Activated naive CD4-positive, alpha-beta T cell treated with anti-CD3 and anti-CD28 coated beads for 36 hours (primary cell): ENCODE measurements around the gene SORCS3. TPM values are rescaled to one million over a fixed set of nuclear protein-coding genes. Genes with fewer than 3 reads are reported as not detected.

ENCODE experiments used
- CTCF ChIA-PET: fragments of 350-600 bp; sonication (Branson Sonifier 250); formaldehyde crosslinking; loops from one replicate; lab custom pipeline; 2021; ENCODE audit warnings: antibody characterized with exemption; lab: Charles Lee
- DNase-seq: peaks from one replicate; pipeline ENCODE4 v3.0.0-alpha.2; 2020
- H3K27ac Mint-ChIP-seq: one replicate; pipeline ENCODE4 v1.8.0; 2021; ENCODE audit warnings: mild to moderate bottlenecking, mixed read lengths
- H3K27me3 Mint-ChIP-seq: one replicate; pipeline ENCODE4 v1.8.0; 2021; ENCODE audit warnings: low read depth, mixed read lengths
- H3K36me3 Mint-ChIP-seq: one replicate; pipeline ENCODE4 v1.8.0; 2021; ENCODE audit warnings: low read depth, mixed read lengths
- H3K4me1 Mint-ChIP-seq: one replicate; pipeline ENCODE4 v1.8.0; 2021; ENCODE audit warnings: low read depth, mixed read lengths
- H3K4me3 Mint-ChIP-seq: one replicate; pipeline ENCODE4 v1.8.0; 2021; ENCODE audit warnings: mild to moderate bottlenecking, moderate library complexity, mixed read lengths
- H3K9me3 Mint-ChIP-seq: one replicate; pipeline ENCODE4 v1.8.0; 2021; ENCODE audit warnings: mixed read lengths
- intact Hi-C: fragments of 100-400 bp; cut with micrococcal nuclease; formaldehyde crosslinking; loops from one replicate; pipeline ENCODE4 v1.15.1; 2023
- total RNA-seq, 2 experiments: library from RNA; stranded (reverse); gene quantifications; one replicate each; pipeline ENCODE4 v1.2.3, GENCODE V29; 2021

SORCS3 gene
- total RNA-seq, 2 experiments from 2014 or later: not detected

DNA sequence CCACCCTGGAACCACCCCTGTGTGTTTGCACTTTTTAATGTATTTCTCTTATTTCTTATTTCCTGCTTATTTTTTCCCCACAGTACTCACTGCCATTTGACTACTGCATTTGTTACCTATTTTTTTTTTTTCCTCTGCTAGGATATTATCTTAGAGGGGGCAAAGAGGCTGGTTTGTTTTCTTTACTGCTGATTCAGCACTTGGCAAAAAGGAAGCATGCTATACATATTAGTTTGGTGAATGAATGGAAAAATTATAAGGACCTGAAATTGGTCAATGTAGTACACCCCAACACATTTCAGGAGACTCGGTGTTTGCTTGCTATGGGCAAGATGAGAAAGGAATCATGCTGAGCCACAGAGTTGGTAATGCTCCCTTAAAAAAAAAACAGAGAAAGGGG, 193.5 kb downstream of the SORCS3 start:
- H3K36me3 Mint-ChIP-seq: no peaks in the 10 kb centered on the region
- H3K27me3 Mint-ChIP-seq: no peaks in the 10 kb centered on the region
- intact Hi-C loops: no loop called here
- H3K27ac Mint-ChIP-seq: no peak overlapping the region
- CTCF ChIA-PET: no interaction called here
- no peak for DNase-seq
- no peaks in the 10 kb centered on the region for H3K9me3 Mint-ChIP-seq
- no peaks in the 10 kb centered on the region for H3K4me1 Mint-ChIP-seq
- H3K4me3 Mint-ChIP-seq: no peak overlapping the region

DNA sequence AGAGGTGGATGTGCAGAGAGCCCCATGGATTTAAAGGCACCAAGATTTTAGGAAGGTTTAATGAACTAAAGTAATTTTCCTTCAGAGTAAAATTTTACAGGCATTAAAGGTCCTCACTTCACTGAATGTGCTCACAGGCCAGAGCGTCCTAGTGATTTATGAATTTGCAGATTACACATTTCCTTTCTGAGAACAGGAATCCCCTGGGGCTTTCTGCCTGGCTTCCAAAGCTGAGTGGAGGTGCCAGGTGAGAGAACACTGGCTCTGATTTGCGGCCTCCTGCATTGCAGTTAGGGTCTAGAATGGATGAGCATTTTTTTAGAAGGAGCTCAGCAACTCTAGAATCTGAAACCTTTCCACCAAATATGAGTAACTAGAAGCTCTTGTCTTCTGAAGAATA, 194.3 kb downstream of the SORCS3 start:
- H3K9me3 Mint-ChIP-seq: no peaks in the 10 kb centered on the region
- intact Hi-C loops: no loop called here
- H3K4me1 Mint-ChIP-seq: no peaks in the 10 kb centered on the region
- peak; percentile 12 for DNase-seq
- no peak overlapping the region for H3K4me3 Mint-ChIP-seq
- H3K27me3 Mint-ChIP-seq: no peaks in the 10 kb centered on the region
- H3K27ac Mint-ChIP-seq: no peak overlapping the region
- H3K36me3 Mint-ChIP-seq: no peaks in the 10 kb centered on the region
- CTCF ChIA-PET: no interaction called here

DNA sequence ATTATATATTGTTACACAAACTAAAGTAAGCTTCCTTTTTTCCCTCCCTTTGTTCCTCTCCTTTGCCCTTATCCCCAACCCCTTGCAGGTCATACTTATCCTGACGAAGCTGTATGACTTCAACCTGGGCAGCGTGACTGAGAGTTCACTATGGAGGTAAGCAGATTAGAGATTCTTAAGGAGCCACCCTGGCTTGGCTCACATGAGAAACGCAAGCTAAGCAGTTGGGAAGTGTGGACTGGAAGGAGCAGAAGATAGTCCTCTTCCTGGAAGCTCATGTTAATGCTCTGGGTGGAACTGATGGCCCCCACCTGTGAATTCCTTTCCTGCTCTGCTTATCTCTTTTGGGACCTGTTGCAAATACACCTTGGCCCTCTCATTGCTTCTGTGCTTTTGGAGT, 201.6 kb downstream of the SORCS3 start:
- Mint-ChIP-seq H3K27ac (no peak overlapping the region), H3K4me3 (no peak overlapping the region), H3K9me3 (no peaks in the 10 kb centered on the region), H3K36me3 (no peaks in the 10 kb centered on the region), H3K4me1 (no peaks in the 10 kb centered on the region), H3K27me3 (no peaks in the 10 kb centered on the region)
- CTCF ChIA-PET: no interaction called here
- intact Hi-C loops: no loop called here
- DNase-seq: no peak

- intact Hi-C loops: no loop called here
- no peak for DNase-seq
- CTCF ChIA-PET: no interaction called here
- no peak overlapping the region for H3K4me3 Mint-ChIP-seq
- no peaks in the 10 kb centered on the region for H3K36me3 Mint-ChIP-seq
- H3K9me3 Mint-ChIP-seq: no peaks in the 10 kb centered on the region
- no peaks in the 10 kb centered on the region for H3K27me3 Mint-ChIP-seq
- no peaks in the 10 kb centered on the region for H3K4me1 Mint-ChIP-seq
- no peak overlapping the region for H3K27ac Mint-ChIP-seq
Observed at GRCh38 chr10:104844073-104844472, 203.0 kb downstream of the SORCS3 start.

GRCh38 chr10:104850023-104850422, 208.9 kb downstream of the SORCS3 start:
- no peaks in the 10 kb centered on the region for H3K36me3 Mint-ChIP-seq
- intact Hi-C loops: no loop called here
- DNase-seq: no peak
- no peak overlapping the region for H3K27ac Mint-ChIP-seq
- no peak overlapping the region for H3K4me3 Mint-ChIP-seq
- no peaks in the 10 kb centered on the region for H3K27me3 Mint-ChIP-seq
- CTCF ChIA-PET: no interaction called here
- H3K4me1 Mint-ChIP-seq: no peaks in the 10 kb centered on the region
- H3K9me3 Mint-ChIP-seq: no peaks in the 10 kb centered on the region

DNA sequence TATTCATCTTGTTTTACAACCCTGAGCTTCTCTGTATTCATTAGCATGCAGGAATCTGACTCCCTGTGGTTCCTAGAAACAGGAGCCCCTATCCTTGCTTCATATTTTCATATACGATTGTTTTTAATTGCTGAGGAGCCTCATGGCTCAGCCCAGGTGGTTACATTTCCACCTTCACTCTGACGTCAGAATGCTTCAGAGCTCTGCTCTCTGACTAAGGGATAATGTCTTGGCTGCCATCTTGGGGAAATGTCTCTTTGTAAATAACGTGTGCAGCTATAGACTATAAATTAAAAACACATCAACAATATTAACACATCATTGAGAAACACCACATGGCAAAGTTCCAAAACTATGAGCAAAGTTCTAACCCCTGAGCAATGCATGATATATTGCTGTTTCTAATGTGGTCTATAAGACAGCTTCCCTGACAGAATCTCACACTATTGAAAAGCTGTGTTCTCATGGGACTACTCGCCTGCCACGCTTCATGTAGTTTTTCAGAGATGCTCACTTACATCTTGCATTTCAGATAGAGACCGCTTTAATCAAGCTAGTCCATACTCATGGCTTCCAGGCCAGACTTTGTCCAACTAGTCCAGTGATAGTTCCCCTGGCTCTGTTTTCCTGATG, 227.0 kb downstream of the SORCS3 start:
- intact Hi-C loops: no loop called here
- Mint-ChIP-seq H3K4me1 (no peaks in the 10 kb centered on the region), H3K27ac (no peak overlapping the region), H3K9me3 (no peaks in the 10 kb centered on the region), H3K4me3 (no peak overlapping the region), H3K27me3 (no peaks in the 10 kb centered on the region), H3K36me3 (no peaks in the 10 kb centered on the region)
- CTCF ChIA-PET: no interaction called here
- no peak for DNase-seq

DNA sequence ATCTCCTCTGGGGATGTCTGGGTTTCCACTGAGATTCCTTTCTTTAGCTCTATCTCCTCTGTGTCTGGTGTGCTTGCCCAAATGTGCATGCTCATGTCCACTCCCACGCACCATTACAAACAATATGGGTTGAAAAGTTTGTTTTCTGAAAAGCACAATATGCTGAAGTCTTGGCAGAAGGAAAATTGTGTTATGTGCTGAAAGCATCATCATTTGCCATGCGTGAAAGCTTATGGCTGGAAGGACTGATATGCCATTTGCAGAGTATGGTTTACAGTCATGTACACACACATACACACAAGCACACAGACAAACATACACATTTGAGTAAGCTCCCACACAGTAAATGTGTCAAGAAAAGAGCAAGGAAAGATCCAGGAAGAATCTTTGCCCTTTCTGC, 231.6 kb downstream of the SORCS3 start:
- no peaks in the 10 kb centered on the region for H3K9me3 Mint-ChIP-seq
- no peaks in the 10 kb centered on the region for H3K36me3 Mint-ChIP-seq
- H3K27ac Mint-ChIP-seq: no peak overlapping the region
- no peaks in the 10 kb centered on the region for H3K27me3 Mint-ChIP-seq
- H3K4me3 Mint-ChIP-seq: no peak overlapping the region
- no peak for DNase-seq
- CTCF ChIA-PET: no interaction called here
- H3K4me1 Mint-ChIP-seq: no peaks in the 10 kb centered on the region
- intact Hi-C loops: no loop called here

DNA sequence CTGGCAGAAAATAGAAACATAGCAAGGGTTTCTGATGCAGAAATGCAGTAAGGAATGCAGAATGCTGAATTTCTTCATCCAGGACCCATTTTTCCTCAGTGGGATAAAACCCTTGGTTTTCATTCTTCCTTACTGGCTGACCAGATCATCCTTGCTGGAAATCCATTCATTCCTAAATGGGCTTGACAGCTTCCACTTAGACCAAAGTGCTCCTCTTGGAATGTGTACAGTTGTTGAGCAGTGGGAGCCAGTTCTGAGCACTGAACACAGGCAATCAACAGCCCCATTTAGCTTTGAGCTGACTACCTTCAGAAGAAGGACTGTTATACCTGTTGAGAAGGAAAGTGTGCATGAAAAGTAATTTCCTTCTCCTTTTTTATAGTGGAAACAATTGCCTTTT, 232.1 kb downstream of the SORCS3 start:
- H3K36me3 Mint-ChIP-seq: no peaks in the 10 kb centered on the region
- H3K4me1 Mint-ChIP-seq: no peaks in the 10 kb centered on the region
- CTCF ChIA-PET: no interaction called here
- no peaks in the 10 kb centered on the region for H3K27me3 Mint-ChIP-seq
- H3K27ac Mint-ChIP-seq: no peak overlapping the region
- H3K4me3 Mint-ChIP-seq: no peak overlapping the region
- intact Hi-C loops: no loop called here
- no peaks in the 10 kb centered on the region for H3K9me3 Mint-ChIP-seq
- no peak for DNase-seq

- Mint-ChIP-seq H3K4me3 (no peak overlapping the region), H3K4me1 (no peaks in the 10 kb centered on the region), H3K9me3 (no peaks in the 10 kb centered on the region), H3K36me3 (no peaks in the 10 kb centered on the region), H3K27me3 (peaks cover 2% of the 10 kb centered on the region), H3K27ac (no peak overlapping the region)
- DNase-seq: no peak
- intact Hi-C loops: no loop called here
- CTCF ChIA-PET: no interaction called here
Observed at GRCh38 chr10:104875561-104875960, 234.5 kb downstream of the SORCS3 start.

DNA sequence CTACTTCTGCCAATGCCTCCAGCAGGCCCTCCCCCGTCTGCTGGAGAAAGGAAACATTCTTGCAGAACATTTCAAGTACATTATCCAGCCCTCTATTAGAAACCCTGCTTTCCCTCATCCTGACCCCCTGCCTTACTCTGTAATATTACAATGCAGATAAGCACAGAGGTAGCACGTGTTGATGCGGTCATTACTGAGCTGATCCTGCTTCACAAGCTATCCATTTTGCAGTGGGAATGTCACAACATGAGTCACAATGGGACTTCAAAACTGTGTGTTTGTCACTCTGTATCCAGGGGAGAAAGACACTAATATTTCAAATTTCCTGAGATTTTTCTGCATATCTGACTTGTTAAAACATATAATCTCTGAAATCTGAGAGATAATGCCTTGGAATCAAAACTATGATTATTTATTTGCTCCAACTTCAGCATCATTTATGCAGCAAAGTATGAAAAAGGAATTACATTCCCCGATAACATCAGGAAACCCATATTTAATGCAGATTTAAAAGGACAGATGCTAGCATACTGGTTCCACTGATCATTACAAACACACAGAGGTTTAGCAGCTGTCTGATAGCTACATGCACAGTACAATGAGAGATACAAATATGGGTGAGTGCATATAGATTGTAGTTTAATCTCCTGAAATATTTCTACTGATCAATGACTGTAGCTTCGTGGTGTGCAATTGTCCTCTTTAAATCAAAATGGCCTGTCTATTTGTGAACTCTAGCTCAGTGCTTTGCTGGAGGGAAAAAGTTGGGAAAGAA, 239.7 kb downstream of the SORCS3 start:
- Mint-ChIP-seq H3K4me1 (no peaks in the 10 kb centered on the region), H3K9me3 (no peaks in the 10 kb centered on the region), H3K27me3 (peaks cover 2% of the 10 kb centered on the region), H3K4me3 (no peak overlapping the region), H3K27ac (no peak overlapping the region), H3K36me3 (no peaks in the 10 kb centered on the region)
- CTCF ChIA-PET: no interaction called here
- DNase-seq: no peak
- intact Hi-C loops: no loop called here

- Mint-ChIP-seq H3K27ac (no peak overlapping the region), H3K36me3 (no peaks in the 10 kb centered on the region), H3K4me1 (no peaks in the 10 kb centered on the region), H3K4me3 (no peak overlapping the region), H3K27me3 (peaks cover 2% of the 10 kb centered on the region), H3K9me3 (no peaks in the 10 kb centered on the region)
- no peak for DNase-seq
- CTCF ChIA-PET: no interaction called here
- intact Hi-C loops: no loop called here
Observed at GRCh38 chr10:104881740-104882139, 240.7 kb downstream of the SORCS3 start.

GRCh38 chr10:104892879-104893617, 252.0 kb downstream of the SORCS3 start:
- Mint-ChIP-seq H3K9me3 (peaks cover 19% of the 10 kb centered on the region), H3K4me3 (no peak overlapping the region), H3K36me3 (peaks cover 2% of the 10 kb centered on the region), H3K27ac (no peak overlapping the region), H3K27me3 (peaks cover 3% of the 10 kb centered on the region), H3K4me1 (no peaks in the 10 kb centered on the region)
- no peak for DNase-seq
- intact Hi-C loops: no loop called here
- CTCF ChIA-PET: no interaction called here

DNA sequence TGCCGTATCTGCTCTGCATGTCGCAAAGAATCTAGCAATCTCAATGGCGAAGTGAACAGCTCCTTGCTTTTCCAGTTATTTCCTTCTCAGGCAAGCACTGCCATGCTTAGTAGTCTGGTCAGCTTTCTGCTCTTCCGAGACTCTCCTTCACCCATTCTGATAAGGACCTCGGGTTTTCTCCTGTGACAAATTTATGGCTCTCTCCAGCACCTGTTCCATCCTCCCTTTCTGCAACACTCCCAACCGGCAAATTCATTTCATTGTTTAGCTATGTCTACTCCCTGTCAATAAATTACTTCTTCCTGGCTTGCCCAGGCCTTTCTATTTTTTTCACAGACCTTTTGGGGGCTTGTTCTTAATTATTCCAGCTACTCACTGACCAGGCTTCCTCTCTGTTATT, 252.6 kb downstream of the SORCS3 start:
- no peak overlapping the region for H3K27ac Mint-ChIP-seq
- DNase-seq: no peak
- no peaks in the 10 kb centered on the region for H3K4me1 Mint-ChIP-seq
- intact Hi-C loops: no loop called here
- peaks cover 14% of the 10 kb centered on the region for H3K9me3 Mint-ChIP-seq
- CTCF ChIA-PET: no interaction called here
- H3K4me3 Mint-ChIP-seq: no peak overlapping the region
- peaks cover 2% of the 10 kb centered on the region for H3K36me3 Mint-ChIP-seq
- peaks cover 3% of the 10 kb centered on the region for H3K27me3 Mint-ChIP-seq
